Adrenal gland (tissue), 12 donors: ENCODE data around the gene CCDC167. TPM values are rescaled to one million over a fixed set of nuclear protein-coding genes. Genes with fewer than 3 reads are reported as not detected.

Source experiments
- DNase-seq, 7 donors: peaks; one replicate each; pipeline ENCODE4 v3.0.0-alpha.2; 2019 to 2020
- H3K27ac ChIP-seq, 5 donors: fragments of 200-600 bp; sonication (generic) in 4 of 5; 1 replicate in 3 of 5; 2 replicates in 2 of 5; pipeline versions ENCODE4 v1.5.1 to v1.8.0; 2016 to 2020; ENCODE audit warnings: mild to moderate bottlenecking in 1 of 5
- H3K27me3 ChIP-seq: fragments of 200-600 bp; 2 replicates; pipeline ENCODE4 v1.8.0; 2021
- H3K36me3 ChIP-seq, 2 donors: fragments of 200-600 bp; replicated peaks in 1 of 2; 1 replicate in 1 of 2; 2 replicates in 1 of 2; pipeline versions ENCODE4 v1.5.1 to v1.8.0; 2018 to 2022
- H3K4me1 ChIP-seq, 2 donors: fragments of 200-600 bp; replicated peaks in 1 of 2; 1 replicate in 1 of 2; 2 replicates in 1 of 2; pipeline versions ENCODE4 v1.5.1 to v1.8.0; 2018 to 2021
- H3K4me3 ChIP-seq, 4 donors: fragments of 200-600 bp; sonication (generic) in 3 of 4; one replicate each; pipeline ENCODE4 v1.5.1; 2016 to 2018
- H3K9me3 ChIP-seq, 3 donors: fragments of 200-600 bp; sonication (generic) in 1 of 3; replicated peaks in 1 of 3; 1 replicate in 2 of 3; 2 replicates in 1 of 3; pipeline versions ENCODE4 v1.5.1 to v1.8.0; 2016 to 2021
- CTCF ChIP-seq, 6 experiments: fragments of 450-650 bp in 4 of 6; fragments of 200-600 bp in 2 of 6; sonication (generic) in 1 of 6; IDR thresholded peaks; 1 replicate in 5 of 6; 2 replicates in 1 of 6; pipeline versions ENCODE4 v1.5.1 to v1.8.0; 2016 to 2021; ENCODE audit warnings: antibody characterized with exemption in 6 of 6, mild to moderate bottlenecking in 2 of 6, moderate library complexity in 1 of 6
- POLR2A ChIP-seq, 2 donors: fragments of 450-650 bp; IDR thresholded peaks; one replicate each; pipeline ENCODE4 v1.6.1; 2017; ENCODE audit warnings: antibody characterized with exemption in 2 of 2, mild to moderate bottlenecking in 2 of 2, moderate library complexity in 1 of 2
- WGBS, 4 donors: extraction: QIAGEN DNeasy Blood & Tissue Kit in 2 of 4; methylation state at CpG; one replicate each; pipeline versions ENCODE4 v1.1.5 to v1.1.7; 2013 to 2017; 5-methylcytosine and 5-hydroxymethylcytosine counted together
- intact Hi-C, 2 donors: fragments of 100-400 bp; cut with DNase I; formaldehyde crosslinking; loops; one replicate each; pipeline versions ENCODE4 v1.14.1 to v1.15.0; 2022 to 2023
- polyA plus RNA-seq, 3 donors: library from polyadenylated mRNA; stranded (reverse); fragments of 200-250 nt in 2 of 3; fragments of 350-450 nt in 1 of 3; fragmentation: Illumina TruSeq in 1 of 3; extraction: RNeasy Lipid Tissue Mini Kit (QIAGEN cat#74804) in 1 of 3; gene quantifications; one replicate each; pipeline ENCODE4 v1.2.3, GENCODE V29; 2013 to 2014
- total RNA-seq, 9 donors: library from RNA; depleted of rRNA in 4 of 9; stranded (reverse); fragments of >200 nt in 4 of 9; fragments of 120-200 nt in 1 of 9; fragmentation: NEBNext Ultra II Directional in 1 of 9; extraction: Animal tissue kit (Norgen Biotek cat#: 25700) in 1 of 9; gene quantifications; one replicate each; pipeline versions ENCODE4 v1.1.0 to v1.2.4, GENCODE V29; 2013 to 2023
- donor health status: healthy with polysubstance abuse.
- donor health status: Bipolar disorder and iron deficiency.
- donor health status: DM: yes; HTN: yes; CAD: no.
- donor health status: DM: no; HTN: no; CAD: no.
- donor health status: DM: no; HTN: no; CAD: no.
- donor health status: DM: yes; HTN: yes; CAD: no.

CCDC167 gene
- total and polyA plus RNA-seq, 12 donors = 14.4 to 69.2 (median 20.9) TPM

GRCh38 chr6:37517411-37517812 lies 17.7 kb upstream of the CCDC167 start:
- H3K36me3 ChIP-seq = no peaks in the 10 kb centered on the region
- 66 to 77% (median 70%) methylated on average over 11 of the region's 11 CpGs for WGBS, 4 donors
- H3K4me1 ChIP-seq = peaks cover 0 to 9% of the 10 kb centered on the region in 2 donors
- H3K4me3 ChIP-seq = no peak overlapping the region
- no peak for TF ChIP-seq CTCF (IDR thresholded peaks at IDR 0.05)
- no peak for TF ChIP-seq POLR2A (IDR thresholded peaks at IDR 0.05)
- no peaks in the 10 kb centered on the region for H3K27me3 ChIP-seq
- intact Hi-C loops = no loop called here
- H3K27ac ChIP-seq = no peak overlapping the region
- DNase-seq = no peak
- H3K9me3 ChIP-seq = no peaks in the 10 kb centered on the region

- Histone ChIP-seq H3K27ac (peak overlapping the region in 1 of 5 donors; percentile 11), H3K27me3 (no peaks in the 10 kb centered on the region), H3K4me3 (no peak overlapping the region), H3K4me1 (peaks cover 0 to 9% of the 10 kb centered on the region in 2 donors), H3K36me3 (no peaks in the 10 kb centered on the region), H3K9me3 (no peaks in the 10 kb centered on the region)
- WGBS, 4 donors = 50 to 75% (median 72%) methylated on average over 4 to 16 of the region's 16 CpGs
- TF ChIP-seq CTCF (IDR thresholded peaks at IDR 0.05) = no peak
- TF ChIP-seq POLR2A (IDR thresholded peaks at IDR 0.05) = no peak
- DNase-seq = no peak
- intact Hi-C loops = no loop called here
These were observed 17.3 kb upstream of the CCDC167 start for GRCh38 chr6:37516920-37517405.

- peaks cover 0 to 9% of the 10 kb centered on the region in 2 donors for H3K4me1 ChIP-seq
These were observed 16.6 kb upstream of the CCDC167 start for GRCh38 chr6:37516076-37516919.

More at GRCh38 chr6:37516076-37516919, 16.6 kb upstream of the CCDC167 start:
- 22 to 42% (median 30%) methylated on average over 9 to 18 of the region's 18 CpGs for WGBS, 4 donors
- H3K36me3 ChIP-seq = no peaks in the 10 kb centered on the region
- H3K27me3 ChIP-seq = no peaks in the 10 kb centered on the region
- no peak overlapping the region for H3K4me3 ChIP-seq
- H3K9me3 ChIP-seq = no peaks in the 10 kb centered on the region
- TF ChIP-seq POLR2A (IDR thresholded peaks at IDR 0.05) (no peak), CTCF (IDR thresholded peaks at IDR 0.05) (no peak)
- H3K27ac ChIP-seq = peak overlapping the region in 3 of 5 donors; percentile 9 to 42 (median 11)
- DNase-seq = peak; percentile 60 to 86 (median 70)
- intact Hi-C loops = no loop called here
